ENCODE results near the gene PVR.
"Not testable (repeated sequence)": the region's sequence is repeated elsewhere in the genome, so short reads cannot be mapped to it uniquely, and the experiment has no call there.

PVR gene, protein sequence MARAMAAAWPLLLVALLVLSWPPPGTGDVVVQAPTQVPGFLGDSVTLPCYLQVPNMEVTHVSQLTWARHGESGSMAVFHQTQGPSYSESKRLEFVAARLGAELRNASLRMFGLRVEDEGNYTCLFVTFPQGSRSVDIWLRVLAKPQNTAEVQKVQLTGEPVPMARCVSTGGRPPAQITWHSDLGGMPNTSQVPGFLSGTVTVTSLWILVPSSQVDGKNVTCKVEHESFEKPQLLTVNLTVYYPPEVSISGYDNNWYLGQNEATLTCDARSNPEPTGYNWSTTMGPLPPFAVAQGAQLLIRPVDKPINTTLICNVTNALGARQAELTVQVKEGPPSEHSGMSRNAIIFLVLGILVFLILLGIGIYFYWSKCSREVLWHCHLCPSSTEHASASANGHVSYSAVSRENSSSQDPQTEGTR

DNA sequence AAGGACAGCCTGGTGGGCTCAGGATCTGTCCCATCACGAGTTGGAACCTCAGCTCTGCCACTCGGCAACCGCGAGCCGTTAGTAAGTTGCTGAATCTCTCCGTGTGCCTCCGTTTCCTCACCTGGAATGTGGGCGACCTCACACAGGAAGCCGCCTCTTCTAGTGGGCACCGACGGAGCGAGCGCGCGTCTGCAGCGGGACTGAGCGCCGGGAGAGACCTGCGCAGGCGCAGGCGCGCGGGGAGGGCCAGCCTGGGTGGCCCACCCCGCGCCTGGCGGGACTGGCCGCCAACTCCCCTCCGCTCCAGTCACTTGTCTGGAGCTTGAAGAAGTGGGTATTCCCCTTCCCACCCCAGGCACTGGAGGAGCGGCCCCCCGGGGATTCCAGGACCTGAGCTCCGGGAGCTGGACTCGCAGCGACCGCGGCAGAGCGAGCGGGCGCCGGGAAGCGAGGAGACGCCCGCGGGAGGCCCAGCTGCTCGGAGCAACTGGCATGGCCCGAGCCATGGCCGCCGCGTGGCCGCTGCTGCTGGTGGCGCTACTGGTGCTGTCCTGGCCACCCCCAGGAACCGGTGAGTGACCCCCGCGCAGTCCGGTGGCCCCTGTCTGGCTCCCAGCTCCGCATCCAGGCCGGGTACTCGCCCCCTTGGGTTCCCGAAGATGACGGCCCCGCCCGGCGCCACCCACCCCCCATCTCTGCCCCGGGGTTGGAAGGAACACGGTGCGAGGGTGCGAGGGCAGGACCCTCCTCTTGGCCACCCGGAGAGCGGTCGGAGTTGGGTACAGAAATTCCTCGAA is at the start of gene PVR:
TSS of gene PVR (plus strand) at position 306 of the 797 bp plus-strand sequence. CDS start at position 493, 187 bp downstream.
- DNase-seq (ENCODE audit: low read depth in 2 of 2), result peak in 1 of 2 donors; percentile 8

DNA sequence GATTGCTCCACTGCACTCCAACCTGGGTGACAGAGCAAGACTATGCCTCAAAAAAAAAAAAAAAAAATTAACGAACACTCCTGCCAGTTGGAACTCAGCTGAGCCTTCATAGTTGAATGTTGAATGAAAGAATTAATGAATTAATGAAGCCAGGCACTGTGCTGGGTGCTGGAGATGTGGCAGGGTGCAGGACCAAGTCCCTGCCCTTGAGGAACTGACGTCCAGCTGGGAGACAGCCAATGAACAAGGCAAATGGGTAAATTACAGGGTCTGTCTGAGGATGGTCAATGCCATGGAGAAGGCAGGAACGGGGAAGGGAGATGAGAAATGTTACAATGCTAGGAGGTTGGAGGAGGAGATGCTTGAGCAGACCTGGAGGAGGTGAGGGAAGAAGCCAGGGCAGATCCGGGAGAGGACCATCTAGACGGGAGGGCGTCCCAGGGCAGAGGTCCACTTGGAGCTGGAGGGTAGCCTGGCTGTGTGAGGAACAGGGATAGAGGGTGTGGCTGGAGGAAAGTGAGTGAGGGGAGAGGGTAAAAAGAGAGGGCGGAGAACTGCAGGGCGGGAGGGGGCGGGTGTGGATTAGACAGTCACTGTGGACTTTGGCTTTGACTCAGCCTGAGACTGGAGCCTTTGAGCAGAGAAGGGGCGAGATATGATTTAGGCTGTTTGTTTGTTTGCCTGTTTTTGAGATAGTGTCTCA is 47.1 kb upstream of the PVR start:
- DNase-seq (ENCODE audit: low read depth in 2 of 2), result no peak

DNA sequence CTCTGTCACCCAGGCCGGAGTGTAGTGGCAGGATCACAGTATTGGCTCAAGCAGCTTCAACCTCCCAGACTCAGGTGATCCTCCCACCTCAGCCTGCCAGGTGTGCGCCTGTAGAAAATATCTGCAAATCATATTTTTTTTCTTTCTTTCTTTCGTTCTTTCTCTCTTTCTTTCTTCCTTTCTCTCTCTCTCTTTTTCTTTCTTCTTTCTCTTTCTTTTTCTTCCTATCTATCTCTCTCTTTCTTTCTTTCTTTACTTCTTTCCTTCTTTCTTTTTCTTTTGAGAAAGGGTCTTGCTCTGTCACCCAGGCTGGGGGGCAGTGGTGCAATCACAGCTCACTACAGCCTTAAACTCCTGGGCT is 46.6 kb upstream of the PVR start:
- no peak for DNase-seq (ENCODE audit: low read depth in 2 of 2)

DNA sequence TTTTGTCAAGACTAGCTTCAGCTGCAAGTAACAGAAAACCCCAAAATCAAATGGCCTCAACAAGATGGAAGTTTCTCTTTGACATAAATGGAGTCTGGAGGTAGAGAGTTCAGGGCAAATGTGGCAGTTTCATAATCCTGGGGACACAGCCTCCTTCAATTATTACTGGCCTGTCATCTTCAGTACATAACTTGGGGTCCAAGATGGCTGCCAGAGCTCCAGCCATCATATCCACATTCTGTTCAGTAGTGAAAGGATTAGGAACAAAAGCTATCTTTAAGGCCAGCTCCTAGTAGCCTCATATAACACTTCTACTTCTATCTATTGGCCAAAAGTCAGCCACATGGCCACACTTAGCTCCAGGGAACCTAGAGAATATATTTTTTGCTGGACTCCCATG is 45.4 kb upstream of the PVR start:
- no peak for DNase-seq (ENCODE audit: low read depth in 2 of 2)

DNA sequence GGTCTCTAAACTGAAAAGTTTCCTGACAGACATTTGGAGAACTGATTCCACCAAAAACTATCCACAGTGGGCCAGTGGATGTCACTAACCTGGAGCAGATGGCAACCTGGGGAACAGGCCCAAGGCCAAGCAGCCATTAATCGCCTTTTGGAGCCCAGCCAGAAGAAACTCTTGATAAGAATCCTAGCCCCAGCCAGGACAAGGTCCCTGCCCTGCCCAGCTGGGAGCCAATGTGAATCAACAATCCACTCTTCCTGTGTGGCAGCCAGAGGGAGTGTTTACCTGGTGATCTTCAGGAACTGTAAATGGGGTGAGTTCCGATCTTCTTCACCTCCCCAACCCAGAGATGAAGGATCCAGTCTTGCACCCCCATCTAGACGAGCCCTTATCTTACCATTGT is 44.8 kb upstream of the PVR start:
- no peak for DNase-seq (ENCODE audit: low read depth in 2 of 2)

DNA sequence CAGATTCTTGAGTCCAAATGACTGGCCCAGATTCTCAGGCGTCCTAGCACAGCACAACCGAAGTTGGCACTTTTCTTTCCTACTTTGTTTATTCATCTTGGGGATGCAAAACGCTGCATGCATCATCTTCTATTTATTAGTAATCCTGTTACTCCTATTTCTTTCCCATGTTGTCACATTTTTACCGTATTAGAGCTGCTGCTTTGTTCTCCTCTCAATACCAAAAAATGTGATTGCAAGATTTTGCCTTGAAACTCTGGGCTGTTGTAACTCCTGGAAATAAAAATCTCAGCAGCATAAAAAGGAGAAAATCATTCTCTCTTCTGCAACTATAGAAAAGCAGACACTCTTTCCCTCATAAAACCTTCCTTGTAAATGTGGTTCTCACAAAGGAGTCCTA is 43.2 kb upstream of the PVR start:
- no peak for DNase-seq (ENCODE audit: low read depth in 2 of 2)

DNA sequence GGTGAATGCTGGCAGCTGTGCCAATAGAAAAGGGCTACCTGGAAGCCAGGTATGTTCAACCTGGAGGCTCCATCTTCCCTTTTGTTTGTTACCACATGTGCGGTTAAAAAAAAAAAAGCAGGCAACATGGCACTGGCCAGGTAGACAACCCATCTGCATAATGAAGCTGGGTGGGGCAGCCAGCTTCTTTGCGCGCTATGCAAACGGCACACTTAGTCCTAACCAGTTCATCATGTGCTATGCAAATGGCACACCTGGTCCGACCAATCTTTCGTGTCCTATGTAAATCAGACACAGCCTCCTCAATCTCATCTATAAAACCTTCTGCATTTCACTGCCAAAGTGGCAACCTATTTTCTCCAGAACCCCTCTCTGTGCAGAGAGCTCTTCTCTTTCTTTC is 41.6 kb upstream of the PVR start:
- DNase-seq (ENCODE audit: low read depth in 2 of 2), result no peak

DNA sequence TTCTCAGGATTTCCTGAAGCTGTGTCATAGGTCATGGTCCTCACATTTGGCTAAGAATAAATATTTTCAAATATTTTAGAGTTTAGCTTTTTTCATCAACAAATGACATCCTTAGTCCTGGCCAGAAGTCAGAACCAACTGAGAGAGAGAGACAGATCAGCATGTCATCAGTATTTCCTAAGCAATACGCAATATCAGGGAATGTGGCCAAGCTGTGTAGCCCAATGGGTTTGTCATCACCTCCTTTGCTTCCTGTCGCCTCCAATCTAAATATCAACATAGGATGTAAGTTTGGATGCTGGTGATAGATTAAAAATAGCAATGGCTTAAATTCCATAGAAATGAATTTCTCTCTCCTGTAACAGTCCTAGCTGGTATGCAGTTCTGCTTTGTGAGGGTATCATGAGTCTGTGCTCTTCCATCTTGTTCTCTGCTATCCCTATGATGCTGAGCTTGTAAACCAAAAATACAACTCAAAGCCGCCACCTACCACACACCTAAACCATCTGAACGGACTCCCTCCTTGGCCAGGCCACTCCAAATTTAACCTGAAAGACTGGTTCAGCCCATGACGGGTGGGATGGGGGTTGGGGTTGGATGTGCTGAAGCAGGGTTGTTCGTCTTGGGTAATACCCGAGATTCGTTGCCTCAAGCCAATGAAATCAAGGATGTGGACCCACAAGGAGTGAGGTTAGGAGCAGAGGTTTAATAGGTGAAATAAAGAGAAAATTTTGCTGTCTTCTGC is 40.3 kb upstream of the PVR start:
- DNase-seq (ENCODE audit: low read depth in 2 of 2), result no peak

DNA sequence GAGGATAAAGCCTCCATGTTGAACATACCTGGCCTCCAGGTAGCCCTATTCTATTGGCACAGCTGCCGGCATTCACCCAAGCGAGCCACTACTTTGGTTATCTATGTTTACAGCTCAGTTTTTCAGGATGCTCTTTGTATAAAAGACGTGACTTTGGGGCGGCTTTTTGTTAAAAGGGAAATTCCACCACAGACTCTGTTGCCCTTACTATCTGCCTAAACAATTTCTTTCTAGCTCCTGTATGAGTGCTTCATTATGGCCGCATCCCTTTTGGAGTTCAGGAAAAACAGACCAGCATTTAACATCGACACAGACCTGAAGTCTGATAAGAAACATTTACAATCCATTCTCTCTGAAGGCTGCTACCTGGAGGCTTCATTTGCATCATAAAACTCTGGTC is 39.5 kb upstream of the PVR start:
- no peak for DNase-seq (ENCODE audit: low read depth in 2 of 2)

DNA sequence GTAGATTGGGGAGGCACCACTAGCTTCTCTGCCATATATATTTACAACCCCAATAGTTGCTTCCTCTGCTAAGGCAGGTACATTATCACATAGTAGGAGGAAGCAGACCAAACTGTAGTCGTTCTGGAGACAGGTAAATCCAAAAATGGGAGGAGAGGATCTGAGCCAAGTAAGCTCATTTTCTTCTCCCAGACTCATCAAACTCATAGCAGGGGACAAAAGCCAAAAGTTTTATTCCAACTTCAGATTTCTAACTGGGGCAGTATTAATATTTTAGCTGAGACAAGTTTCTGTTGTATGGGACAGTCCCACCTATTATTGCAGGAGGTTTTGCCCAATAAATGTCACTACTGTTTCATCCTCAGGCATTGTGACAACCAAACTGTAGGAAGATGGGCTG is 38.2 kb upstream of the PVR start:
- DNase-seq (ENCODE audit: low read depth in 2 of 2), result no peak

DNA sequence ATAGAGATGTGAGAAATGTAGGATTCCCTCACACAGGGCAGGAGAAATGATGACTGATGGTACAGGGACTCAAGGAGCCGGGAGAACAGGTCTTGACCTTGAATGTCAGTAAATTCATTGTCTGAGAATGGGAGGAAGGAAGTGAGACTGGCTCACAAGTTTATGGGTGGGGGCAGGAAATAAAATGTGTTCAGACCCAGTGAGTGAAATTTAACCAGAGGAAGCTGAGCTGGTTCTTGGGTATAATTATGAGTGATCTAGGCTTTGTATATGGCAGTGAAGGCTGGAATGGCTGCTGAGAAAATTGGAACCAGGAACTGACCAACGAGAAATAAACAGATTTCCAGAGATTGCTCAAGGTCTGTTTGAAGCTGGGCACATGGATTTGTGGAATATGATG is 36.7 kb upstream of the PVR start:
- DNase-seq (ENCODE audit: low read depth in 2 of 2), result no peak

DNA sequence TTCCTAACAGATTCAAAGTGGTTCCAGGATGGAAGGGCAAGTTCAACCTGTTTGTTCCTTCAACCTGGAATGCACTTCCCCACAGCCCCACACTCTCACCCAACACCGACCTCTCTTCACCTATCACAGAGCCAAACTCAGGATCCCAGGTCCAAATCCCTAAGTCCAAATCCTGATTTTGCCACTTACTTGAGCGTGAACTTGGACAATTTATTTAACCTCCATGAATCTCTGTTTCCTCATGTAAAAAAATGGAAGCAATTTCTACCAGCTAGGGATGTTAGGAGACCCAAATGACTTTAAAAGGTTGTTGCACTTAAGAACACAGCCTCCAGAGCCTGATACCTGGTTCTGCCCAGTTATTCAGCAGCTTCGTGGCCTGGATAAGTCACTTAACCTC is 35.8 kb upstream of the PVR start:
- no peak for DNase-seq (ENCODE audit: low read depth in 2 of 2)

DNA sequence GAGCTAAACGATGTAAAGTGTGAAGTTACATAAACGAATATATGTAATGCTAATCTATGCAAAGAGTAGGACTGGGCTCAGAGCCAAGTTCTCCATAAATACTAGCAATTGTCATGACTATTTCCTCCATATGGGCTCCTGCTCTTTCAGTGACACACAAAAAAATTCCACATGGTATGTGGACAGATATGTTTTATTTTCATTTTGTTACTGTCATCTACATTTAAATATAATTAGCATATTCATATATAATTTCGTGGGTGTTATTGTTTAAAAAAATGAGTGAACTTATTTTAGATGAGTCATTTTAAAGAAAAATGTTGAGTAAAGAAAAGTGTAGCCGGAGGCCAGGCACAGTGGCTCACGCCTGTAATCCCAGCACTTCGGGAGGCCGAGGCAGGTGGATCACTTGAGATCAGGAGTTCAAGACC is 35.3 kb upstream of the PVR start:
- no peak for DNase-seq (ENCODE audit: low read depth in 2 of 2)

DNA sequence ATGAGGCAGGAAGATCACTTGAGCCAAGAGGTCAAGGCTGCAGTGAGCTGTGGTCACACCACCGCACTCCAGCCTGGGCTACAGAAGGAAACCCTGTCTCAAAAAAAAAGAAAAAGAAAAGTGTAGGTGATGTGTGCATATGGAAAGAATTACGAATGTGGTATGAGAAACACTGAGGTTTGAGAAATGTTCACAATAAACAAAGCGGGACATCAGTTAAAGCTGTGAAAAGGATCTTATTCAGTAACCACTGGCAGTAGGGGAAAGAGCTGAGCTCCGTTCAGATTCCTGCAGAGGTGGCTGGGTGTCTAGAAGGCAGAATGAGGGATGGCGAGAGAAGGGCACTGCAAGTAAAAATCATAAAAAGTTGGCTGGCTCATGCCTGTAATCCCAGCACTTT is 34.5 kb upstream of the PVR start:
- DNase-seq (ENCODE audit: low read depth in 2 of 2), result no peak

DNA sequence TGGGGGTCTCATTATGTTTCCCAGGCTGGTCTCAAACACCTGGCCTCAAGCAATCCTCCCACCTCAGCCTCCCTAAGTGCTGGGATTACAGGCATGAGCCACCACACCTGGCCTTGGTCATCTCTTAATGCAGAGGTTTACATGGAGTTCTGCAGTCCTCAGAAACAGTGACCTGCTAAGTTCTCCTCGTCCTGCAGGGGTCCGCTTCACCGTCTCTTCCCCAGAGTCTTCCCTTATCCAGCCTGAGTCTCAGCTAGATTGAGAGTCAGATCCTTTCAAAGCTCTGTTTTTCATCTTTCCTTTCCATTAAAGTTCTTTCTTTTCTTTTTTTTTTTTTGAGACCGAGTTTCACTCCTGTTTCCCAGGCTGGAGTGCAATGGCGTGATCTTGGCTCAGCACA is 33.2 kb upstream of the PVR start:
- not testable (repeated sequence) for DNase-seq (ENCODE audit: low read depth in 2 of 2)

DNA sequence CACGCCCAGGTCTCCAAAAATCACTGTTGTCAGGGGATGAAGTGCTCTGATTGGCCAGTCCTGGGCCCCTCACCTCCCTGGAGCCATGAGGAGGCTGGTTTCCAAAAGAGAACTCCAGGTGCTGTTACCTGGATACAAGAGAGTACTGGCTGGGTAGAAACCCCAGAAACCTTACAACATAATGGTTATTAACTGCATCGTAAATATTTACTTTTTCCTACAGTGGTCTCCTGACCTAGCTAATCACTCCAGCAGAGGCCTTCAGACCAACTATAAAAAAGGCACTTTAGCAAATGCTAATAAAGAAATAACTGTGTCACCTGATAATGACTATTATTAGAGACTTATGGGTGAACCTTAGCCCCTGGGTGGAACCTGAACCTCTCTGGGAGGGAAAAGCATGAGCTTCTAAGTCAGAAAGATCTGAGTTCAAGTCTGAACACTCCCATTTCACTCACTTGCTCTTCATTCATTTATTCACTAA is 31.9 kb upstream of the PVR start:
- DNase-seq (ENCODE audit: low read depth in 2 of 2), result no peak

DNA sequence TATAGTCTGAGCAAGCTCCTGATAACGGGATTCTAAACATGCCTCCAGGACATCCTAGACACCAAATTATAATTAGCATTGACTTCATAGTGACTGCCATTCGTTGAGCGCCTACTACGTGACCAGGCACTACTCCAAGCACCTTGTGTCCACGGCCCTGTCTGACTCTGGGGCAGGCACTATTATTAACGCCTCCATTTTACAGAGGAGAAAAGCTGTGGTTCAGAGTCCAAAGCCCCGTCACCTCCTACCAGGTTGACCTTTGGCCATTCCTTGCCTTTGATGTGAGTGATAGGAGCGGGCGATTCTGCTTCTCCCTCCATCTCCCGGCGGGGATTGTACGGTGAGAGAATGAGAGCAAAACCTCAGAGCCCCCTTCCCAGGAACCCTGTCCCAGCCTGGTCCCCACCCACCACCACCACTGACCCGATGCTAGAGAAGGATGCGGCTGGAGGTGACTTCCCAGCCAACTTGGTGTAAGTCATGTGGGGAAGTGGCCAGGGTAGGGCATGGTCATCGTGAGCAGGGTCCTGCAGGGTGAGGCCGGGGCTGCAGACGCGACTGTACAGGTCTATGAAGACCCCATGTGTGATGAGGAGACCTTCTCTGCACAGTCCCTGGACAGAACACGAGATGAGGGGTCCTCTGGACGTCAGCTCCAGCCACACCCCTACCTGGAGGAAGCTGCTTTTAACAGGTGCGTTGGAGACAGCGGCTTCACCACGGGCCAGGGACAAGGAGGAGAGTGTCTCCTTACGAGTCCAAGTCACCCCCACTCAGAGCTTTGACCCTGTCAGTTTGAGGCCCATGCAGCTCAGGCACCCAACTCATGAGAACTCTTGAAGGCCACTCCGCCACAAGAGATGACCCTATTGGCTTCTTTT is 30.2 kb upstream of the PVR start, which contains the start of gene IGSF23:
TSS of gene IGSF23 (plus strand) at position 269 of the 884 bp plus-strand sequence. CDS start at position 352, 83 bp downstream.
- no peak for DNase-seq (ENCODE audit: low read depth in 2 of 2)

DNA sequence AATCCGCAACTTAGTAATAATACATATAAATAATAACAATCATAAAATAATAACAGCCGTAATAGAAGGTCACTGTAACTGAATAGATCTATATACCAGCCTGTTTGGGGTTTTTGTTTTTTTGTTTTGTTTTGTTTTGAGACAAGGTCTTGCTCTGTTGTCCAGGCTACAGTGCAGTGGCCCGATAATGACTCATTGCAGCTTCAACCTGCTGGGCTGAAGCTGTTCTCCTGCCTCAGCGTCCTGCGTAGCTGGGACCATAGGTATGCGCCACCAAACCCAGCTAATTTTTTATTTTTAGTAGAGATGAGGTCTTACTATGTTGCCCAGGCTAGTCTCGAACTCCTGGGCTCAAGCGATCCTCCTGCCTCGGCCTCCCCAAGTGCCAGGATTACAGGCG is 29.4 kb upstream of the PVR start:
- DNase-seq (ENCODE audit: low read depth in 2 of 2), result no peak

DNA sequence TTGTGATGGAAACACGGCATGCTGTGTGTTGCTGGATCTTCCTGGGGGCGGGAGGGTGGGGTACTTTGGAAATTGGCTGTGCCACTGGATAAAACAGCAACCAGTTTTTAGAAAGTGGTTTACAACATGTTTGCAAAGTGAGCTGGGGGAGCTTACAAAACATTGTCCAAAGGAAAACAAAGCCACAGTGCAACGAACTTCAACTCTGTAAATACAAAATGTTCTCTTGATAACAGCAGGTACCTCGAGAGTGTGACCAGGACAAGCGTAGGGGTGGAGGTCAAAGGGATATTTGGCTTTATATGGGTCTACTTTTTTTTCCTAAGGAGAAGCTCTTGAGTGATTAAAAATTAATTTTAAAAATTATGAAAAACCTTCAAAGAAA is 27.9 kb upstream of the PVR start:
- no peak for DNase-seq (ENCODE audit: low read depth in 2 of 2)

DNA sequence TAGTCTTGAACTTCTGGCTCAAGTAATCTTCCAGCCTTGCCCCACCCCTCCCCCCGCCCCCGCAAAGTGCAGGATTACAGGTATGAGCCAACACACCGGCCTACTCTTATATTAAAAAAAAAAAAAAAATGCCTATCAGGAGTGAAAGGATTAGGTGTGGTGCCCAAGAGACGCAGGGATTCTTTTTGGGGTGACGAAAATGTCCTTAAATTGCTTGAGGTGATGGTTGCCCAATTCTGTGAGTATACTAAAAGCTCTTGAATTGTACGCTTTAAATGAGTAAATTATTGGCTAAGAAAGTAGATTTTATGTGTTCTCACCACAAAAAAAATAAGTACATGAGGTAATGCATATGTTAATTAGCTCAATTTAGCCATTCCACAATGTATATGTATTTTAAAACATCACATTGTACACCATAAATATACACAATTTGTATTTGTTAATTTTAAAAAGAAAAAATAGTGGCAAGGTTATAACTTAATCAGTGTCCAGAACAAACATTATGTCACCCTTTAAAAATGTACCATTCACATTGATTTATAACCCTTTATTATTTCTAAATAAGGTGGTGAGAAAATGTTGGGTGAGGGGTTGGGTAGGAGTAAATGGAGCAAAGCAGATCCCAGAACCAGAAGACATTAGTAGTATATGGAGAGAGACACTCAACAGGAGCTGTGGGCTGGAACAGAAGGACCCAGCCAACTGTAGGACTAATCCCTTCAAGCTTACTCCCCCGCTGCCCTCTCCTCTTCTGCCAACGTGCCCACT is 26.4 kb upstream of the PVR start:
- DNase-seq (ENCODE audit: low read depth in 2 of 2), result no peak

All from stimulated activated CD8-positive, alpha-beta memory T cell treated with anti-CD3 and anti-CD28 coated beads, Interleukin-2, amount 100 ng/mL, for 1 hour (primary cell).